ENCODE data around the gene SEMA3D.

DNA sequence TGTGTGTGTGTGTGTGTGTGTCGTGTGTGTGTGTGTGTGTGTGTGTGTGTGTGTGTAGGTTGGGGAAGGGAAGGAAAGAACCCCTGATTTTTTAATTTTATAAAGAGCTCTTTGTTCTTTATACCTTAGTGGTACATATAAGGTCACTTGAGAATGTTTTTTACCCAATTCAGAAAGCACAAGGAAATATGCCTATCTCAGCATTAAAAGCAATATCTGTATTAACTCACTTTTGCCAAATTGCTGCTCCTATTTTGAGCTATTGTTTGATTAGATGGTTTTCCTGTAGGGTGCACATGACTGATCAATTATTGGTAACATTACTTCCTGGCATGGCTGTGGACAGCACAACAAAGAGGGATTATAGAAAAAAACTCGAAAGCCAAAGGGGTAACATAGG, 60.5 kb downstream of the SEMA3D start:
- TF ChIP-seq, protein P1, sequence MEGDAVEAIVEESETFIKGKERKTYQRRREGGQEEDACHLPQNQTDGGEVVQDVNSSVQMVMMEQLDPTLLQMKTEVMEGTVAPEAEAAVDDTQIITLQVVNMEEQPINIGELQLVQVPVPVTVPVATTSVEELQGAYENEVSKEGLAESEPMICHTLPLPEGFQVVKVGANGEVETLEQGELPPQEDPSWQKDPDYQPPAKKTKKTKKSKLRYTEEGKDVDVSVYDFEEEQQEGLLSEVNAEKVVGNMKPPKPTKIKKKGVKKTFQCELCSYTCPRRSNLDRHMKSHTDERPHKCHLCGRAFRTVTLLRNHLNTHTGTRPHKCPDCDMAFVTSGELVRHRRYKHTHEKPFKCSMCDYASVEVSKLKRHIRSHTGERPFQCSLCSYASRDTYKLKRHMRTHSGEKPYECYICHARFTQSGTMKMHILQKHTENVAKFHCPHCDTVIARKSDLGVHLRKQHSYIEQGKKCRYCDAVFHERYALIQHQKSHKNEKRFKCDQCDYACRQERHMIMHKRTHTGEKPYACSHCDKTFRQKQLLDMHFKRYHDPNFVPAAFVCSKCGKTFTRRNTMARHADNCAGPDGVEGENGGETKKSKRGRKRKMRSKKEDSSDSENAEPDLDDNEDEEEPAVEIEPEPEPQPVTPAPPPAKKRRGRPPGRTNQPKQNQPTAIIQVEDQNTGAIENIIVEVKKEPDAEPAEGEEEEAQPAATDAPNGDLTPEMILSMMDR (IDR thresholded peaks at IDR 0.05) = no peak
- TF ChIP-seq POLR2A (IDR thresholded peaks at IDR 0.05) = no peak
